H1 (cell line): ENCODE measurements around the gene OPCML. TPM values are rescaled to one million over a fixed set of nuclear protein-coding genes. Genes with fewer than 3 reads are reported as not detected.

ENCODE experiments used
- CTCF ChIA-PET: fragments of 300-600 bp; sonication (Branson Sonifier 250); formaldehyde crosslinking; loops from one replicate; lab custom pipeline; 2021; ENCODE audit not compliant: partially characterized antibody; lab: Charles Lee
- POLR2A ChIA-PET: fragments of 300-600 bp; sonication (Branson Sonifier 250); formaldehyde crosslinking; loops from one replicate; lab custom pipeline; 2021; ENCODE audit warnings: inconsistent platforms; ENCODE audit not compliant: partially characterized antibody; lab: Charles Lee
- DNase-seq, 2 experiments: peaks; one replicate each; pipeline versions ENCODE4 v3.0.0 to v3.0.0-alpha.2; 2010 to 2022; ENCODE audit warnings: low spot score in 2 of 2, low read depth in 1 of 2, mixed read lengths in 1 of 2
- FAIRE-seq: peaks from 2 replicates; lab custom pipeline; 2011; peaks lifted over from hg19 to GRCh38; lab: Jason Lieb, UNC
- H2AFZ ChIP-seq: 2 replicates; pipeline ENCODE4 v1.8.1; 2012; ENCODE audit warnings: low read length, inconsistent platforms
- H2AK5ac ChIP-seq: 2 replicates; pipeline ENCODE4 v1.6.1; 2013; ENCODE audit warnings: low read depth, low read length
- H2BK120ac ChIP-seq: replicated peaks from 2 replicates; pipeline ENCODE3; 2013; ENCODE audit warnings: low read depth, low read length, inconsistent platforms
- H2BK12ac ChIP-seq: 2 replicates; pipeline ENCODE4 v1.6.1; 2013; ENCODE audit warnings: low read depth, low read length
- H2BK15ac ChIP-seq: 2 replicates; pipeline ENCODE4 v1.6.1; 2013; ENCODE audit warnings: low read length
- H2BK20ac ChIP-seq: 2 replicates; pipeline ENCODE4 v1.6.1; 2013; ENCODE audit warnings: low read length
- H2BK5ac ChIP-seq: 2 replicates; pipeline ENCODE4 v1.6.1; 2013; ENCODE audit warnings: low read depth, low read length
- H3K14ac ChIP-seq: 2 replicates; pipeline ENCODE4 v1.6.1; 2013; ENCODE audit warnings: inconsistent platforms; ENCODE audit not compliant: insufficient read length
- H3K18ac ChIP-seq: 2 replicates; pipeline ENCODE4 v1.6.1; 2013; ENCODE audit warnings: low read length; ENCODE audit errors: extremely low read depth
- H3K23ac ChIP-seq: 2 replicates; pipeline ENCODE4 v1.6.1; 2013; ENCODE audit warnings: inconsistent platforms; ENCODE audit not compliant: insufficient read length
- H3K23me2 ChIP-seq: 2 replicates; pipeline ENCODE4 v1.6.1; 2013; ENCODE audit warnings: low read depth, low read length
- H3K27ac ChIP-seq: 2 replicates; pipeline ENCODE4 v1.6.1; 2011; ENCODE audit warnings: low read depth, low read length, inconsistent platforms
- H3K27me3 ChIP-seq, 4 experiments: replicated peaks in 1 of 4; 1 replicate in 1 of 4; 2 replicates in 3 of 4; pipeline versions ENCODE4 v1.6.1 to v1.8.1; 2011 to 2013; ENCODE audit warnings: low read length in 3 of 4, mild to moderate bottlenecking in 3 of 4, inconsistent platforms in 2 of 4, mixed read lengths in 2 of 4, moderate library complexity in 1 of 4; ENCODE audit not compliant: control insufficient read depth in 3 of 4, insufficient read depth in 3 of 4; ENCODE audit errors: extremely low read depth in 1 of 4
- H3K36me3 ChIP-seq, 4 experiments: 2 replicates each; pipeline versions ENCODE4 v1.6.1 to v1.8.1; 2011 to 2013; ENCODE audit warnings: mild to moderate bottlenecking in 4 of 4, low read length in 3 of 4, moderate library complexity in 2 of 4, control low read depth in 1 of 4, inconsistent platforms in 1 of 4; ENCODE audit not compliant: insufficient read depth in 4 of 4, control insufficient read depth in 2 of 4
- H3K4ac ChIP-seq: replicated peaks from 2 replicates; pipeline ENCODE3; 2013; ENCODE audit warnings: low read length, low read depth, mixed read lengths, inconsistent platforms; ENCODE audit not compliant: insufficient read length
- H3K4me1 ChIP-seq, 4 experiments: replicated peaks in 1 of 4; 1 replicate in 1 of 4; 2 replicates in 3 of 4; pipeline versions ENCODE4 v1.6.1 to v1.8.1; 2011 to 2013; ENCODE audit warnings: low read length in 3 of 4, inconsistent platforms in 2 of 4, mixed read lengths in 1 of 4; ENCODE audit not compliant: insufficient read depth in 4 of 4, control insufficient read depth in 3 of 4
- H3K4me2 ChIP-seq, 2 experiments: 2 replicates each; pipeline versions ENCODE4 v1.6.1 to v1.8.1; 2011 to 2013; ENCODE audit warnings: low read depth in 2 of 2, low read length in 2 of 2, control low read depth in 1 of 2, inconsistent platforms in 1 of 2, mild to moderate bottlenecking in 1 of 2; ENCODE audit not compliant: insufficient read depth in 1 of 2
- H3K4me3 ChIP-seq, 4 experiments: fragments of 200-600, 300-600 bp in 1 of 4; sonication (generic), shearing (Covaris generic), sonication (Bioruptor Twin) in 1 of 4; 2 replicates each; pipeline versions ENCODE4 v1.5.1 to v1.8.1; 2011 to 2016; ENCODE audit warnings: low read length in 4 of 4, low read depth in 3 of 4, control low read depth in 2 of 4, inconsistent platforms in 2 of 4, mild to moderate bottlenecking in 2 of 4, mixed read lengths in 1 of 4, moderate library complexity in 1 of 4; ENCODE audit not compliant: insufficient read depth in 2 of 4; ENCODE audit errors: extremely low read depth in 1 of 4
- H3K56ac ChIP-seq: replicated peaks from 2 replicates; pipeline ENCODE3; 2013; ENCODE audit warnings: low read depth, mild to moderate bottlenecking, mixed read lengths, low read length, inconsistent platforms; ENCODE audit not compliant: insufficient read length
- H3K79me1 ChIP-seq: 2 replicates; pipeline ENCODE4 v1.6.1; 2013; ENCODE audit warnings: low read depth, low read length, control low read depth
- H3K79me2 ChIP-seq, 2 experiments: 2 replicates each; pipeline versions ENCODE4 v1.6.1 to v1.8.1; 2012 to 2013; ENCODE audit warnings: low read length in 2 of 2, mild to moderate bottlenecking in 2 of 2, inconsistent platforms in 1 of 2; ENCODE audit not compliant: insufficient read depth in 2 of 2, control insufficient read depth in 1 of 2
- H3K9ac ChIP-seq, 4 experiments: replicated peaks in 1 of 4; 1 replicate in 1 of 4; 2 replicates in 3 of 4; pipeline versions ENCODE4 v1.6.1 to v1.8.1; 2011 to 2013; ENCODE audit warnings: low read depth in 3 of 4, low read length in 3 of 4, control low read depth in 2 of 4, mild to moderate bottlenecking in 2 of 4, moderate library complexity in 2 of 4, inconsistent platforms in 1 of 4; ENCODE audit errors: extremely low read depth in 1 of 4
- H3K9me3 ChIP-seq, 2 experiments: 2 replicates each; pipeline versions ENCODE4 v1.6.1 to v1.8.1; 2012 to 2013; ENCODE audit warnings: mild to moderate bottlenecking in 2 of 2, moderate library complexity in 2 of 2, control low read depth in 1 of 2, inconsistent platforms in 1 of 2, low read depth in 1 of 2, low read length in 1 of 2, mixed read lengths in 1 of 2; ENCODE audit not compliant: insufficient read depth in 2 of 2
- H4K20me1 ChIP-seq, 2 experiments: replicated peaks in 1 of 2; 2 replicates each; pipeline versions ENCODE3 to v1.8.1; 2011 to 2013; ENCODE audit warnings: inconsistent platforms in 2 of 2, low read length in 2 of 2, mild to moderate bottlenecking in 1 of 2; ENCODE audit not compliant: insufficient read depth in 2 of 2, control insufficient read depth in 1 of 2
- H4K5ac ChIP-seq: 2 replicates; pipeline ENCODE4 v1.6.1; 2013; ENCODE audit warnings: low read length, low read depth, mixed read lengths, inconsistent platforms; ENCODE audit not compliant: insufficient read length
- H4K8ac ChIP-seq: 2 replicates; pipeline ENCODE4 v1.8.0; 2013; ENCODE audit warnings: mild to moderate bottlenecking, moderate library complexity, low read length, inconsistent platforms; ENCODE audit not compliant: insufficient read depth; ENCODE audit errors: extremely low read depth
- H4K91ac ChIP-seq: replicated peaks from 2 replicates; pipeline ENCODE3; 2013; ENCODE audit warnings: low read length, mixed read lengths, inconsistent platforms; ENCODE audit not compliant: insufficient read length
- BACH1 ChIP-seq: IDR thresholded peaks from 2 replicates; pipeline ENCODE4 v1.6.1; 2012; ENCODE audit warnings: low read length, improper control_type of control experiment
- E2F6 ChIP-seq: IDR thresholded peaks from 2 replicates; pipeline ENCODE4 v1.6.1; 2012; ENCODE audit warnings: inconsistent platforms
- EZH2 ChIP-seq: fragments of 200-600 bp; sonication (generic); IDR thresholded peaks from 2 replicates; pipeline ENCODE4 v1.7.1; 2012; ENCODE audit warnings: low read depth, mild to moderate bottlenecking, moderate library complexity, low read length, inconsistent platforms; ENCODE audit not compliant: severe bottlenecking
- GABPA ChIP-seq: IDR thresholded peaks from 2 replicates; pipeline ENCODE4 v1.6.1; 2011; ENCODE audit warnings: mild to moderate bottlenecking, low read length, moderate library complexity, borderline replicate concordance; ENCODE audit not compliant: insufficient read depth
- KDM4A ChIP-seq: IDR thresholded peaks from one replicate; pipeline ENCODE4 v1.7.1; 2012; ENCODE audit warnings: low read depth, mild to moderate bottlenecking, moderate library complexity, low read length, inconsistent platforms; ENCODE audit not compliant: severe bottlenecking
- SIN3A ChIP-seq, 2 experiments: IDR thresholded peaks in 1 of 2; conservative IDR thresholded peaks in 1 of 2; 2 replicates each; pipeline ENCODE4 v1.6.1; 2011 to 2012; ENCODE audit warnings: low read length in 2 of 2, improper control_type of control experiment in 1 of 2, low read depth in 1 of 2, mild to moderate bottlenecking in 1 of 2
- SUZ12 ChIP-seq: fragments of 200-600 bp; sonication (generic); IDR thresholded peaks from 2 replicates; pipeline ENCODE4 v1.6.1; 2012; ENCODE audit warnings: mild to moderate bottlenecking, inconsistent platforms, low read length, moderate library complexity, mixed read lengths
- TAF7 ChIP-seq: optimal IDR thresholded peaks from 2 replicates; pipeline ENCODE3; 2011; ENCODE audit warnings: low read depth, mild to moderate bottlenecking, inconsistent platforms, low read length, moderate library complexity, borderline replicate concordance
- whole genome bisulfite sequencing, 2 experiments: shearing (Covaris generic) in 1 of 2; methylation state at CpG; one replicate each; pipeline versions ENCODE4 v1.1.6 to v1.1.7; 2013 to 2015; ENCODE audit warnings: low lambda C conversion rate in 2 of 2, mixed read lengths in 2 of 2, inconsistent platforms in 1 of 2, low coverage in 1 of 2, missing lambda C conversion rate in 1 of 2; ENCODE audit not compliant: insufficient replicate concordance in 2 of 2, insufficient coverage in 1 of 2, insufficient read length in 1 of 2; ENCODE audit errors: extremely low coverage in 1 of 2, missing lambda C conversion rate in 1 of 2; 5-methylcytosine and 5-hydroxymethylcytosine counted together
- polyA plus RNA-seq, 7 experiments: library from polyadenylated mRNA; depleted of rRNA in 3 of 7; stranded (reverse) in 5 of 7; unstranded in 2 of 7; fragments of >200 nt in 5 of 7; fragments of 200-250 nt in 2 of 7; gene quantifications; 1 replicate in 5 of 7; 2 replicates in 1 of 7; 4 replicates in 1 of 7; pipeline versions ENCODE4 v1.2.1 to v1.2.3, GENCODE V29; 2011 to 2013; ENCODE audit warnings: missing spikeins in 2 of 7, mixed read lengths in 2 of 7
- total RNA-seq: library from RNA; stranded (reverse); fragmentation: NEBNext Ultra II Directional; extraction: Animal tissue kit (Norgen Biotek cat#: 25700); gene quantifications from 2 replicates; pipeline ENCODE4 v1.2.1, GENCODE V29; 2021

Gene OPCML
- total and polyA plus RNA-seq, 2 of the 8 experiments (the other 6 are each of a cell fraction or from before 2014, with no cell fraction given): 2.3 to 3.1 TPM

GRCh38 chr11:132993991-132994502, 538.3 kb downstream of the OPCML start:
- Histone ChIP-seq H3K36me3 (no peaks in the 10 kb centered on the region), H3K9me3 (no peaks in the 10 kb centered on the region), H3K18ac (no peak overlapping the region; the same call in 1 of the 2 replicates), H2BK5ac (no peak overlapping the region), H2AK5ac (no peak overlapping the region), H3K27ac (no peak overlapping the region), H3K4me2 (peak overlapping the region; percentile 69 to 97), H3K23me2 (peaks cover 3% of the 10 kb centered on the region; the same call in 1 of the 2 replicates), H4K8ac (no peak overlapping the region), H3K27me3 (peaks cover 5 to 35% (median 30%) of the 10 kb centered on the region in 4 experiments), H3K79me2 (no peaks in the 10 kb centered on the region), H3K14ac (no peak overlapping the region), H3K4me3 (peak overlapping the region; percentile 29 to 61 (median 31); a peak in 5 of 8 replicates), H4K5ac (no peak overlapping the region), H3K9ac (no peak overlapping the region), H2BK120ac (no peak overlapping the region), H3K23ac (no peak overlapping the region), H2BK12ac (no peak overlapping the region), H3K79me1 (no peaks in the 10 kb centered on the region), H2BK15ac (no peak overlapping the region), H4K20me1 (no peaks in the 10 kb centered on the region), H2AFZ (0 out of 2 replicates have a peak overlapping the region, but pooled peaks have one; percentile 42), H2BK20ac (no peak overlapping the region), H3K4me1 (peaks cover 0 to 8% (median 5%) of the 10 kb centered on the region in 4 experiments; a peak in 3 of 7 replicates), H3K4ac (no peak overlapping the region), H4K91ac (no peak overlapping the region), H3K56ac (no peak overlapping the region)
- ChIA-PET POLR2A (interaction anchor here (1.4 kb wide), 1 partner anchor 38 kb away, joined by 4 read pairs; no protein-coding TSS in a partner anchor), CTCF (interaction anchor here (0.7 to 2.6 kb wide), 8 partner anchors 11 to 77 kb away, joined by 3 to 8 read pairs (median 3); no protein-coding TSS in a partner anchor)
- 12% methylated on average over 26 of the region's 32 CpGs; no CpG with 5 or more reads in 1 of the 2 experiments for WGBS, 2 experiments
- DNase-seq (no peak), FAIRE-seq (no peak)
- TF ChIP-seq E2F6 (0 out of 2 replicates have a peak, but pooled peaks have one; percentile 25), SIN3A (conservative IDR thresholded peaks at IDR 0.05 in 1 of 2, IDR thresholded peaks at IDR 0.05 in 1 of 2; ENCODE audit: low read depth in 1 of 2, low read length in 2 of 2) (no peak), BACH1 (no peak), EZH2 (peak; percentile 79), GABPA (no peak), SUZ12 (peak; percentile 82; the same call in 1 of the 2 replicates), KDM4A (peak; percentile 47), TAF7 (no peak)
